SU-DHL-6 (cell line): ENCODE data around the gene DDN.

Experiments
- H2AFZ ChIP-seq: fragments of 200-600 bp; sonication (generic); 2 replicates; pipeline ENCODE4 v1.6.1; 2014; ENCODE audit warnings: low read depth, mild to moderate bottlenecking, moderate library complexity, mixed read lengths, antibody characterized with exemption, low read length; ENCODE audit not compliant: severe bottlenecking
- H3F3A ChIP-seq: fragments of 200-600 bp; shearing (Covaris generic); 2 replicates; pipeline ENCODE4 v1.6.0; 2016; ENCODE audit warnings: antibody characterized with exemption, mild to moderate bottlenecking; ENCODE audit not compliant: insufficient read depth
- H3K27ac ChIP-seq: fragments of 200-600 bp; sonication (generic); 2 replicates; pipeline ENCODE4 v1.5.1; 2016; ENCODE audit warnings: low read depth, mild to moderate bottlenecking, low read length, moderate library complexity, mixed read lengths
- H3K27me3 ChIP-seq: fragments of 200-600 bp; sonication (generic), shearing (Covaris generic); 2 replicates; pipeline ENCODE4 v1.6.0; 2014; ENCODE audit warnings: mild to moderate bottlenecking, low read length
- H3K36me3 ChIP-seq: fragments of 200-600 bp; sonication (generic); 2 replicates; pipeline ENCODE4 v1.6.1; 2014; ENCODE audit warnings: mild to moderate bottlenecking, low read length, mixed read lengths
- H3K4me2 ChIP-seq: fragments of 300-600, 200-600 bp; shearing (Covaris generic), sonication (generic); 2 replicates; pipeline ENCODE4 v1.6.0; 2014; ENCODE audit warnings: low read length, low read depth, mild to moderate bottlenecking; ENCODE audit not compliant: poor library complexity, severe bottlenecking
- H3K4me3 ChIP-seq: fragments of 200-600 bp; sonication (generic); 2 replicates; pipeline ENCODE4 v1.5.1; 2014; ENCODE audit warnings: antibody characterized with exemption, low read length, mild to moderate bottlenecking, mixed read lengths; ENCODE audit not compliant: insufficient read depth, poor library complexity, severe bottlenecking
- H3K79me2 ChIP-seq: fragments of 200-600 bp; sonication (generic); 2 replicates; pipeline ENCODE4 v1.6.1; 2014; ENCODE audit warnings: mild to moderate bottlenecking, low read length, moderate library complexity; ENCODE audit not compliant: insufficient read depth
- H3K9ac ChIP-seq: fragments of 200-600 bp; sonication (generic); 2 replicates; pipeline ENCODE4 v1.7.0; 2014; ENCODE audit warnings: mild to moderate bottlenecking, low read length
- H3K9me2 ChIP-seq: fragments of 200-600 bp; sonication (generic); replicated peaks from 2 replicates; pipeline ENCODE4 v1.6.1; 2014; ENCODE audit warnings: low read length; ENCODE audit not compliant: insufficient read depth
- H3K9me3 ChIP-seq: fragments of 200-600 bp; sonication (generic); 2 replicates; pipeline ENCODE4 v1.6.1; 2014; ENCODE audit warnings: low read length, mixed read lengths; ENCODE audit not compliant: insufficient read depth
- H4K20me1 ChIP-seq: fragments of 200-600 bp; sonication (generic); 2 replicates; pipeline ENCODE4 v1.6.1; 2014; ENCODE audit warnings: low read depth, mild to moderate bottlenecking, antibody characterized with exemption, low read length, moderate library complexity, mixed read lengths
- CTCF ChIP-seq: fragments of 200-600 bp; sonication (generic); IDR thresholded peaks from one replicate; pipeline ENCODE4 v1.5.1; 2017; ENCODE audit warnings: antibody characterized with exemption, mild to moderate bottlenecking, low read length, moderate library complexity; ENCODE audit not compliant: insufficient read depth, poor library complexity, severe bottlenecking
- EZH2phosphoT487 ChIP-seq: fragments of 200-600 bp; sonication (generic), shearing (Covaris generic); conservative IDR thresholded peaks from 2 replicates; pipeline ENCODE4 v1.6.1; 2018; ENCODE audit warnings: mild to moderate bottlenecking, antibody characterized with exemption, low read length, moderate library complexity, mixed read lengths

Gene DDN

GRCh38 chr12:48952691-48953090, 46.5 kb downstream of the DDN start:
- Histone ChIP-seq H3K79me2 (peaks cover 63% of the 10 kb centered on the region), H3F3A (peaks cover 3% of the 10 kb centered on the region; the same call in 1 of the 2 replicates)
- TF ChIP-seq EZH2phosphoT487 = no peak
- TF ChIP-seq CTCF = no peak

GRCh38 chr12:48947727-48948126, 51.4 kb downstream of the DDN start:
- Histone ChIP-seq H2AFZ (no peak overlapping the region), H3F3A (no peaks in the 10 kb centered on the region), H3K9me2 (no peaks in the 10 kb centered on the region), H3K36me3 (no peaks in the 10 kb centered on the region), H3K4me2 (no peak overlapping the region), H3K9ac (no peak overlapping the region), H4K20me1 (no peaks in the 10 kb centered on the region), H3K79me2 (peaks cover 48% of the 10 kb centered on the region), H3K27ac (no peak overlapping the region), H3K9me3 (no peaks in the 10 kb centered on the region), H3K27me3 (no peaks in the 10 kb centered on the region), H3K4me3 (no peak overlapping the region)
- no peak for TF ChIP-seq EZH2phosphoT487
- TF ChIP-seq CTCF = no peak

More at GRCh38 chr12:48952691-48953090, 46.5 kb downstream of the DDN start:
- Histone ChIP-seq H3K9me3 (no peaks in the 10 kb centered on the region), H3K9me2 (no peaks in the 10 kb centered on the region), H3K4me3 (no peak overlapping the region), H3K36me3 (no peaks in the 10 kb centered on the region), H3K27me3 (no peaks in the 10 kb centered on the region), H3K4me2 (no peak overlapping the region), H2AFZ (no peak overlapping the region), H4K20me1 (no peaks in the 10 kb centered on the region), H3K27ac (no peak overlapping the region), H3K9ac (no peak overlapping the region)

GRCh38 chr12:48946943-48947342, 52.2 kb downstream of the DDN start:
- no peaks in the 10 kb centered on the region for H3K27me3 ChIP-seq
- no peaks in the 10 kb centered on the region for H3K9me2 ChIP-seq
- no peak overlapping the region for H2AFZ ChIP-seq
- H3K79me2 ChIP-seq = peaks cover 41% of the 10 kb centered on the region
- no peak overlapping the region for H3K9ac ChIP-seq
- H3K36me3 ChIP-seq = no peaks in the 10 kb centered on the region
- no peaks in the 10 kb centered on the region for H4K20me1 ChIP-seq
- TF ChIP-seq CTCF (no peak), EZH2phosphoT487 (no peak)
- no peaks in the 10 kb centered on the region for H3K9me3 ChIP-seq
- no peak overlapping the region for H3K4me3 ChIP-seq
- H3F3A ChIP-seq = no peaks in the 10 kb centered on the region
- H3K27ac ChIP-seq = no peak overlapping the region
- H3K4me2 ChIP-seq = no peak overlapping the region

GRCh38 chr12:48946205-48946604, 53.0 kb downstream of the DDN start:
- H3K36me3 ChIP-seq = no peaks in the 10 kb centered on the region
- no peak overlapping the region for H2AFZ ChIP-seq
- H3K79me2 ChIP-seq = peaks cover 41% of the 10 kb centered on the region
- no peak for TF ChIP-seq EZH2phosphoT487
- no peak for TF ChIP-seq CTCF
- H3F3A ChIP-seq = no peaks in the 10 kb centered on the region
- no peak overlapping the region for H3K4me2 ChIP-seq
- H4K20me1 ChIP-seq = no peaks in the 10 kb centered on the region
- no peaks in the 10 kb centered on the region for H3K9me2 ChIP-seq
- H3K9me3 ChIP-seq = no peaks in the 10 kb centered on the region
- no peak overlapping the region for H3K27ac ChIP-seq
- no peak overlapping the region for H3K9ac ChIP-seq
- no peaks in the 10 kb centered on the region for H3K27me3 ChIP-seq
- H3K4me3 ChIP-seq = no peak overlapping the region
